Neural cell (in vitro differentiated cells): ENCODE results near the gene GRID1. TPM values are rescaled to one million over a fixed set of nuclear protein-coding genes. Genes with fewer than 3 reads are reported as not detected.

Experiments
- H2AFZ ChIP-seq: fragments of 200-600, 300-800 bp; sonication (generic), shearing (Covaris generic); 2 replicates; pipeline ENCODE4 v1.6.0; 2014; ENCODE audit warnings: low read depth, mild to moderate bottlenecking, antibody characterized with exemption, low read length, moderate library complexity
- H3F3A ChIP-seq: fragments of 200-600 bp; shearing (Covaris generic); 2 replicates; pipeline ENCODE4 v1.6.1; 2016; ENCODE audit warnings: mild to moderate bottlenecking, moderate library complexity, mixed read lengths, antibody characterized with exemption, low read length; ENCODE audit not compliant: insufficient read depth, poor library complexity, severe bottlenecking
- H3K27ac ChIP-seq: fragments of 200-600, 300-800 bp; sonication (generic), shearing (Covaris generic); 2 replicates; pipeline ENCODE4 v1.5.1; 2014; ENCODE audit warnings: mild to moderate bottlenecking, low read length, moderate library complexity
- H3K27me3 ChIP-seq: fragments of 300-800, 200-600 bp; sonication (generic), shearing (Covaris generic); 2 replicates; pipeline ENCODE4 v1.6.0; 2014; ENCODE audit warnings: mild to moderate bottlenecking, low read depth, low read length, moderate library complexity; ENCODE audit not compliant: insufficient read depth
- H3K36me3 ChIP-seq: fragments of 300-800, 200-600 bp; sonication (generic), shearing (Covaris generic); 2 replicates; pipeline ENCODE4 v1.5.1; 2014; ENCODE audit warnings: mild to moderate bottlenecking, antibody characterized with exemption, low read length, moderate library complexity; ENCODE audit not compliant: insufficient read depth
- H3K4me2 ChIP-seq: fragments of 300-800, 200-600 bp; sonication (generic), shearing (Covaris generic); 2 replicates; pipeline ENCODE4 v1.6.0; 2014; ENCODE audit warnings: mild to moderate bottlenecking, low read length
- H3K4me3 ChIP-seq: fragments of 300-800, 200-600 bp; sonication (generic), shearing (Covaris generic); 2 replicates; pipeline ENCODE4 v1.5.1; 2014; ENCODE audit warnings: mild to moderate bottlenecking, low read length, moderate library complexity
- H3K79me2 ChIP-seq: fragments of 200-600 bp; shearing (Covaris generic); replicated peaks from 2 replicates; pipeline ENCODE4 v1.6.0; 2014; ENCODE audit warnings: mild to moderate bottlenecking, low read length, moderate library complexity; ENCODE audit not compliant: insufficient read depth
- H3K9ac ChIP-seq: fragments of 300-800, 200-600 bp; sonication (generic), shearing (Covaris generic); 2 replicates; pipeline ENCODE4 v1.6.1; 2016; ENCODE audit warnings: mild to moderate bottlenecking, low read length, mixed read lengths
- H3K9me2 ChIP-seq: fragments of 200-600 bp; shearing (Covaris generic); 2 replicates; pipeline ENCODE4 v1.6.1; 2016; ENCODE audit warnings: mild to moderate bottlenecking, low read length, mixed read lengths; ENCODE audit not compliant: insufficient read depth
- H3K9me3 ChIP-seq: fragments of 200-600, 300-800 bp; sonication (generic), shearing (Covaris generic); 2 replicates; pipeline ENCODE4 v1.6.1; 2016; ENCODE audit warnings: mild to moderate bottlenecking, mixed run types, low read length, moderate library complexity, mixed read lengths
- H4K20me1 ChIP-seq: fragments of 200-600 bp; shearing (Covaris generic); 2 replicates; pipeline ENCODE4 v1.6.1; 2016; ENCODE audit warnings: mild to moderate bottlenecking, mixed run types; ENCODE audit not compliant: insufficient read depth
- CTCF ChIP-seq: fragments of 450-650 bp; IDR thresholded peaks from 2 replicates; pipeline ENCODE4 v1.5.1; 2014; ENCODE audit warnings: antibody characterized with exemption, mild to moderate bottlenecking, moderate library complexity; ENCODE audit not compliant: poor library complexity, severe bottlenecking
- EP300 ChIP-seq: fragments of 450-650 bp; conservative IDR thresholded peaks from 2 replicates; pipeline ENCODE4 v1.6.1; 2014; ENCODE audit warnings: antibody characterized with exemption, mild to moderate bottlenecking, moderate library complexity; ENCODE audit not compliant: poor library complexity, severe bottlenecking
- EZH2 ChIP-seq: fragments of 200-600, 300-800 bp; shearing (Covaris generic), sonication (generic); IDR thresholded peaks from 2 replicates; pipeline ENCODE4 v1.6.1; 2014; ENCODE audit warnings: antibody characterized with exemption, low read length, borderline replicate concordance, mild to moderate bottlenecking; ENCODE audit not compliant: insufficient read depth, poor library complexity, severe bottlenecking
- MXI1 ChIP-seq: fragments of 450-650 bp; conservative IDR thresholded peaks from 2 replicates; pipeline ENCODE4 v1.6.1; 2014; ENCODE audit warnings: antibody characterized with exemption, mild to moderate bottlenecking; ENCODE audit not compliant: poor library complexity, severe bottlenecking
- POLR2AphosphoS5 ChIP-seq: IDR thresholded peaks from 2 replicates; pipeline ENCODE4 v1.6.1; 2012
- RAD21 ChIP-seq: fragments of 450-650 bp; conservative IDR thresholded peaks from 2 replicates; pipeline ENCODE4 v1.6.1; 2014; ENCODE audit warnings: antibody characterized with exemption, mild to moderate bottlenecking, moderate library complexity
- REST ChIP-seq: IDR thresholded peaks from 2 replicates; pipeline ENCODE4 v1.6.1; 2012; ENCODE audit warnings: borderline replicate concordance
- SMC3 ChIP-seq: fragments of 450-650 bp; conservative IDR thresholded peaks from 2 replicates; pipeline ENCODE4 v1.6.1; 2014; ENCODE audit warnings: antibody characterized with exemption, mild to moderate bottlenecking, moderate library complexity; ENCODE audit not compliant: poor library complexity
- TAF1 ChIP-seq: IDR thresholded peaks from 2 replicates; pipeline ENCODE4 v1.6.1; 2012; ENCODE audit warnings: low read depth
- polyA plus RNA-seq: library from polyadenylated mRNA; depleted of rRNA; stranded (reverse); fragments of >200 nt; gene quantifications from 2 replicates; pipeline ENCODE4 v1.2.3, GENCODE V29; 2014

The GRID1 gene
- polyA plus RNA-seq, 1 donor from 2014 or later, result 7.3 TPM

GRCh38 chr10:85741626-85742300 is 624.8 kb downstream of the GRID1 start:
- H3F3A ChIP-seq, result no peaks in the 10 kb centered on the region
- no peaks in the 10 kb centered on the region for H3K9me2 ChIP-seq
- no peaks in the 10 kb centered on the region for H3K79me2 ChIP-seq
- no peak overlapping the region for H3K4me3 ChIP-seq
- no peaks in the 10 kb centered on the region for H3K36me3 ChIP-seq
- no peaks in the 10 kb centered on the region for H3K9me3 ChIP-seq
- H2AFZ ChIP-seq, result no peak overlapping the region
- no peak overlapping the region for H3K9ac ChIP-seq
- TF ChIP-seq MXI1 (no peak), POLR2AphosphoS5 (no peak), REST (no peak), SMC3 (no peak), RAD21 (no peak), EZH2 (no peak), TAF1 (no peak), EP300 (no peak), CTCF (no peak)
- no peak overlapping the region for H3K4me2 ChIP-seq
- H3K27me3 ChIP-seq, result no peaks in the 10 kb centered on the region
- H3K27ac ChIP-seq, result no peak overlapping the region
- H4K20me1 ChIP-seq, result no peaks in the 10 kb centered on the region

- H3K9me3 ChIP-seq, result no peaks in the 10 kb centered on the region
- no peaks in the 10 kb centered on the region for H3K9me2 ChIP-seq
- H3K27ac ChIP-seq, result no peak overlapping the region
- H3K27me3 ChIP-seq, result no peaks in the 10 kb centered on the region
- H3K36me3 ChIP-seq, result no peaks in the 10 kb centered on the region
- no peak for TF ChIP-seq SMC3
- no peak for TF ChIP-seq MXI1
- TF ChIP-seq POLR2AphosphoS5, result no peak
- TF ChIP-seq CTCF, result no peak
- TF ChIP-seq RAD21, result no peak
- TF ChIP-seq TAF1, result no peak
- no peak for TF ChIP-seq EP300
- TF ChIP-seq EZH2, result no peak
- no peak for TF ChIP-seq REST
- H2AFZ ChIP-seq, result no peak overlapping the region
- H3K4me3 ChIP-seq, result no peak overlapping the region
- no peak overlapping the region for H3K4me2 ChIP-seq
- H4K20me1 ChIP-seq, result no peaks in the 10 kb centered on the region
- H3K9ac ChIP-seq, result no peak overlapping the region
- H3F3A ChIP-seq, result no peaks in the 10 kb centered on the region
- H3K79me2 ChIP-seq, result no peaks in the 10 kb centered on the region
These were observed 630.6 kb downstream of the GRID1 start for GRCh38 chr10:85735997-85736396.
